ENCODE data around the gene GYS2.

DNA sequence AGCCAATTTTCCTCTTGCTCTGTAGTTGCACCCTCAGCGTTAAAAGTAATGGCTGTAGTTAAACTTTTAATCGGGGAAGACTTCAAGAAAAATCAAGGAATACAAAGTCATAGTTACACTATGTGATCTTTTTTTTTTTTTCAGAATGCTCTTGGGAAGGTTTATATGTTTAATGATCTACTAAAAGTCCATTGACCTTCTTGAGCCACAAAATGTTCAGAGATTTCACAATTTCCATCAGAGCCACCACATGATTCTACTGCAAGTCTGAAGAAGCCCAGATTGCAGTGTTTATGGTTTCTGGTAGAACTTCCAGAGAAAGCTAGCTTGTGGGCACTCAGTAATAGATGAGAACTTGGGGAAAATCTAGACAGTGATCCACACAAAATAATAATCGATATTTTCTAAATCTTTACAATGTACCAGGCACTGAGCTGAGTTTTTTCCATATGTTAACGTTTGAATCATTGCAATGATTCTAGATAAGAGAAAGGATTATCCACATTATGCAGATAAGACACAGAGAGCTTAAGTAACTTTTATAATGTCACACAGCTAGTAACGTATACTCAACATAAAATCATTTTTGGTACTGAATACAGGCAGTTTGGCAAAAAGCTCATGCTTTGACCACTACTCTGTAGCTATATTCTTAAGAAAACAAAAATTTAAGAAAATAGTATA lies 38.3 kb downstream of the GYS2 start:
- TF ChIP-seq POLR2A (IDR thresholded peaks at IDR 0.05) (no peak), POLR2AphosphoS5 (IDR thresholded peaks at IDR 0.05) (no peak)
